K562 (cell line): ENCODE results near the gene RASSF6. TPM values are rescaled to one million over a fixed set of nuclear protein-coding genes. Genes with fewer than 3 reads are reported as not detected.

Experiments
- ATAC-seq: fragments of 200-7000 bp; cut with Tn5 transposase; 3 replicates; pipeline ENCODE4 v1.9.1; 2020; ENCODE audit warnings: moderate library complexity
- BruUV-seq: library from RNA; stranded (reverse); fragments of 400-500 nt; replicated peaks from 2 replicates; lab custom pipeline; 2021; lab: Mats Ljungman, UMichigan
- CTCF ChIA-PET: fragments of 300-600 bp; formaldehyde crosslinking; extraction: SDS; loops from one replicate; lab custom pipeline; 2021; ENCODE audit warnings: low intra/inter-chr PET ratio; lab: Yijun Ruan, JAX
- POLR2A ChIA-PET: fragments of 300-600, 350-650 bp; sonication (Branson Sonifier 250); formaldehyde crosslinking; extraction: SDS; loops from one replicate; lab custom pipeline; 2021; ENCODE audit warnings: antibody characterized with exemption, inconsistent platforms; lab: Yijun Ruan, JAX
- DNase-seq, 4 experiments: peaks; one replicate each; pipeline versions ENCODE4 v3.0.0 to v3.0.0-alpha.2; 2011 to 2018; ENCODE audit warnings: low spot score in 3 of 4, mixed read lengths in 3 of 4; ENCODE audit errors: extremely low read depth in 1 of 4
- FAIRE-seq: peaks from 2 replicates; lab custom pipeline; 2011; peaks lifted over from hg19 to GRCh38; lab: Jason Lieb, UNC
- H2AFZ ChIP-seq: 2 replicates; pipeline ENCODE4 v1.6.0; 2011; ENCODE audit warnings: low read depth, low read length, control low read depth, inconsistent platforms
- H3K27ac ChIP-seq: fragments of 200-600 bp; 3 replicates; pipeline ENCODE4 v1.8.0; 2011; ENCODE audit warnings: low read depth, mild to moderate bottlenecking, control low read depth, inconsistent platforms, low read length, moderate library complexity, mixed read lengths; ENCODE audit errors: extremely low read depth
- H3K27me3 ChIP-seq, 2 experiments: fragments of 300-600 bp in 1 of 2; 2 replicates in 1 of 2; 3 replicates in 1 of 2; pipeline versions ENCODE4 v1.6.0 to v1.8.0; 2011; ENCODE audit warnings: inconsistent platforms in 2 of 2, low read length in 2 of 2, mild to moderate bottlenecking in 1 of 2, mixed read lengths in 1 of 2, moderate library complexity in 1 of 2; ENCODE audit not compliant: control insufficient read depth in 2 of 2, insufficient read depth in 2 of 2
- H3K36me3 ChIP-seq: fragments of 300-600 bp; 3 replicates; pipeline ENCODE4 v1.8.0; 2011; ENCODE audit warnings: mild to moderate bottlenecking, low read length, inconsistent platforms; ENCODE audit not compliant: control insufficient read depth, insufficient read depth
- H3K4me1 ChIP-seq, 2 experiments: fragments of 200-600 bp in 1 of 2; replicated peaks in 1 of 2; 2 replicates in 1 of 2; 3 replicates in 1 of 2; pipeline versions ENCODE4 v1.5.1 to v1.8.0; 2011; ENCODE audit warnings: inconsistent platforms in 2 of 2, low read length in 2 of 2, mild to moderate bottlenecking in 1 of 2, mixed read lengths in 1 of 2, moderate library complexity in 1 of 2; ENCODE audit not compliant: control insufficient read depth in 2 of 2, insufficient read depth in 2 of 2
- H3K4me2 ChIP-seq: 2 replicates; pipeline ENCODE4 v1.6.1; 2011; ENCODE audit warnings: low read length, control low read depth, inconsistent platforms, mixed read lengths; ENCODE audit not compliant: insufficient read depth
- H3K4me3 ChIP-seq: fragments of 200-600 bp; sonication (generic), shearing (Covaris generic); 2 replicates; pipeline ENCODE4 v1.5.1; 2016; ENCODE audit warnings: control low read depth, inconsistent platforms
- H3K79me2 ChIP-seq: fragments of 200-600 bp; 3 replicates; pipeline ENCODE4 v1.8.0; 2011; ENCODE audit warnings: low read length, inconsistent platforms; ENCODE audit not compliant: control insufficient read depth, insufficient read depth
- H3K9ac ChIP-seq, 2 experiments: 2 replicates each; pipeline versions ENCODE4 v1.6.0 to v1.6.1; 2011; ENCODE audit warnings: low read depth in 2 of 2, low read length in 2 of 2, control low read depth in 1 of 2, inconsistent platforms in 1 of 2, mild to moderate bottlenecking in 1 of 2, mixed read lengths in 1 of 2; ENCODE audit not compliant: insufficient read depth in 1 of 2
- H3K9me1 ChIP-seq: one replicate; pipeline ENCODE4 v1.6.0; 2011; ENCODE audit warnings: inconsistent platforms, mild to moderate bottlenecking, low read length, moderate library complexity; ENCODE audit not compliant: control insufficient read depth, insufficient read depth
- H3K9me3 ChIP-seq: replicated peaks from 2 replicates; pipeline ENCODE4 v1.5.1; 2011; ENCODE audit warnings: low read depth, low read length, inconsistent platforms; ENCODE audit not compliant: control insufficient read depth, insufficient read depth
- H4K20me1 ChIP-seq: replicated peaks from 2 replicates; pipeline ENCODE4 v1.6.1; 2011; ENCODE audit warnings: low read length, inconsistent platforms, mixed read lengths; ENCODE audit not compliant: control insufficient read depth, insufficient read depth
- BRF1 ChIP-seq: IDR thresholded peaks from 3 replicates; pipeline ENCODE4 v1.6.1; 2011; ENCODE audit warnings: borderline replicate concordance, mild to moderate bottlenecking; ENCODE audit not compliant: insufficient read length; ENCODE audit errors: extremely low read depth
- ERF ChIP-seq: fragments of 450-650 bp; formaldehyde crosslinking; IDR thresholded peaks from 2 replicates; pipeline ENCODE4 v1.4.0; 2020; ENCODE audit warnings: mild to moderate bottlenecking, mixed read lengths
- NBN ChIP-seq: fragments of 450-650 bp; IDR thresholded peaks from 2 replicates; pipeline ENCODE4 v1.6.1; 2016; ENCODE audit warnings: low read depth, mild to moderate bottlenecking
- OTX1 ChIP-seq: fragments of 450-650 bp; formaldehyde crosslinking; IDR thresholded peaks from 2 replicates; pipeline ENCODE4 v1.4.0; 2022; ENCODE audit warnings: mild to moderate bottlenecking
- RUNX1 ChIP-seq: sonication (generic); IDR thresholded peaks from 2 replicates; pipeline ENCODE4 v1.6.1; 2016; ENCODE audit warnings: antibody characterized with exemption, low read depth
- ZKSCAN1 ChIP-seq: fragments of 150-350 bp; IDR thresholded peaks from 2 replicates; pipeline ENCODE4 v1.6.1; 2016; ENCODE audit warnings: low read depth, low read length
- ZNF311 ChIP-seq: fragments of 250-450 bp; sonication (Bioruptor Pico); IDR thresholded peaks from 2 replicates; pipeline ENCODE4 v1.4.0; 2020; ENCODE audit warnings: mild to moderate bottlenecking, moderate library complexity
- WGBS: fragments of 100-300 bp; shearing (Covaris generic); methylation state at CpG from one replicate; pipeline ENCODE4 v1.1.6; 2016; ENCODE audit warnings: low coverage, mixed read lengths; ENCODE audit not compliant: insufficient coverage; ENCODE audit errors: missing lambda C conversion rate; 5-methylcytosine and 5-hydroxymethylcytosine counted together
- in situ Hi-C: fragments of 300-500 bp; cut with MboI; formaldehyde crosslinking; loops from 4 replicates; pipeline ENCODE4 v1.15.0; 2018; ENCODE audit warnings: inconsistent platforms, mixed read lengths
- intact Hi-C: fragments of 100-400 bp; cut with micrococcal nuclease; formaldehyde crosslinking; loops from 2 replicates; pipeline ENCODE4 v1.14.2; 2022
- polyA plus RNA-seq, 8 experiments: library from polyadenylated mRNA; depleted of rRNA in 4 of 8; stranded (reverse) in 5 of 8; unstranded in 3 of 8; fragments of >200 nt; fragmentation: Nextera tagmentation in 2 of 8; fragmentation: Illumina TruSeq in 1 of 8; extraction: Ambion mirVana in 2 of 8; extraction: Trizol in 1 of 8; gene quantifications; 2 replicates each; pipeline versions ENCODE4 v1.2.1 to v1.2.3, GENCODE V29; 2011 to 2014; ENCODE audit warnings: inconsistent platforms in 1 of 8, missing spikeins in 1 of 8
- total RNA-seq, 7 experiments: library from RNA; depleted of rRNA in 6 of 7; stranded (reverse); fragments of >200 nt in 6 of 7; fragmentation: Illumina TruSeq in 2 of 7; extraction: Trizol in 2 of 7; gene quantifications; 2 replicates each; pipeline versions ENCODE4 v1.2.1 to v1.2.3, GENCODE V29; 2011 to 2021; ENCODE audit warnings: low replicate concordance in 1 of 7
- TF ChIP-seq, protein P1 (sequence below): fragments of 200-800 bp; sonication (Bioruptor generic); IDR thresholded peaks from 2 replicates; pipeline ENCODE4 v1.6.1; 2017; ENCODE audit warnings: missing genetic modification characterization, missing compliant biosample characterization
- TF ChIP-seq, protein P2 (sequence below), 2 experiments: fragments of 450-650 bp in 1 of 2; sonication (generic) in 1 of 2; formaldehyde crosslinking; conservative IDR thresholded peaks; 2 replicates each; pipeline versions ENCODE4 v1.4.0 to v1.8.1; 2020 to 2022; ENCODE audit warnings: mild to moderate bottlenecking in 1 of 2, missing genetic modification reagents in 1 of 2

RASSF6 gene
- total and polyA plus RNA-seq, 9 of the 15 experiments (the other 6 are each of a cell fraction or from before 2014, with no cell fraction given): under 0.01 to 0.25 (median 0.06) TPM; not detected in 1

DNA sequence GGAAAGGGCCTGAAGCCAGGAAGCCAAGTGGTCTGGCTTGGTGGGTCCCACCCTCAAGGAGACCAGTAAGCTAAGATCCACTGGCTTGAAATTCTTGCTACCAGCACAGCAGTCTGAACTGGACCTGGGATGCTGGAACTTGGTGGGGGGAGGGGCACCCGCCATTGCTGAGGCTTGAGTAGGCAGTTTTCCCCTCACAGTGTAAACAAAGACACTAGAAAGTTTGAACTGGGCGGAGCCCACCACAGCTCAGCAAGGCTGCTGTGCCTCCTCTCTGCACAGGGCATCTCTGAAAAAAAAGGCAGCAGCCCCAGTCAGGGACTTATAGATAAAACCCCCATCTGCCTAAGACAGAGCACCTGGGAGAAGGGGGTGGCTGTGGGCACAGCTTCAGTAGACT lies 75.6 kb downstream of the RASSF6 start:
- ATAC-seq: no peak
- H3K4me2 ChIP-seq: no peak overlapping the region
- no peaks in the 10 kb centered on the region for H4K20me1 ChIP-seq
- H2AFZ ChIP-seq: no peak overlapping the region
- POLR2A ChIA-PET: no interaction called here
- no peaks in the 10 kb centered on the region for H3K9me1 ChIP-seq
- no peaks in the 10 kb centered on the region for H3K27me3 ChIP-seq
- no TSS peak for BruUV-seq
- no peak overlapping the region for H3K9ac ChIP-seq
- 30% methylated on average over 2 of the region's 2 CpGs for WGBS
- no peak overlapping the region for H3K27ac ChIP-seq
- in situ Hi-C loops (no loop called here), intact Hi-C loops (no loop called here)
- H3K9me3 ChIP-seq: no peaks in the 10 kb centered on the region
- H3K4me1 ChIP-seq: no peaks in the 10 kb centered on the region; a peak in 1 of 5 replicates
- no peaks in the 10 kb centered on the region for H3K79me2 ChIP-seq
- TF ChIP-seq ERF (CRISPR knock-in tag) (no peak), OTX1 (no peak), RUNX1 (no peak), ZNF311 (no peak), ZKSCAN1 (no peak), NBN (no peak)
- H3K36me3 ChIP-seq: no peaks in the 10 kb centered on the region
- no peak for FAIRE-seq
- CTCF ChIA-PET: no interaction called here
- H3K4me3 ChIP-seq: no peak overlapping the region
- DNase-seq: no peak

DNA sequence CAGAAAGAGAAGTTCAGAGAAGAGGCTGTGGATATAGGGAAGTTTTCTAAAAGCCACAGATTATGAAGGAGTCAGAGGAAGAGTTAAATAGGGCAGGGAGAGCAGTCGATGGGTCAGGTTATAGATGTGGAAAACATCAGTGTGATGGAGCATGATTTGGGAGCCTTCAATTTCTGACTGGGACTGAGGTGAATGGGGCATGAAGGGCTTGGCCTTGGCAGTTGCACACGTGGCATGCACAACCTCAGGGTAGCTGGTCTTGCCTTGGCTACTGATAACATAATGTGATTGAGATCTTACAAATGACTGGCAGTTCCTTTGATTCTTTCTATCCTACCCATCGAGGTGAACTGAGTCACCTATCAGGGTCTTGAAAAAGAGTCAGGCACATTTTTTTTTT lies 79.0 kb downstream of the RASSF6 start:
- intact Hi-C loops (no loop called here), in situ Hi-C loops (no loop called here)
- Histone ChIP-seq H3K27me3 (no peaks in the 10 kb centered on the region), H3K27ac (no peak overlapping the region), H3K4me1 (no peaks in the 10 kb centered on the region; a peak in 1 of 5 replicates), H3K79me2 (no peaks in the 10 kb centered on the region), H3K9me1 (no peaks in the 10 kb centered on the region), H2AFZ (no peak overlapping the region), H3K4me3 (no peak overlapping the region), H3K4me2 (no peak overlapping the region), H4K20me1 (no peaks in the 10 kb centered on the region), H3K9ac (no peak overlapping the region), H3K36me3 (no peaks in the 10 kb centered on the region), H3K9me3 (no peaks in the 10 kb centered on the region)
- ATAC-seq (no peak), DNase-seq (no peak), FAIRE-seq (no peak)
- ChIA-PET POLR2A (no interaction called here), CTCF (no interaction called here)
- BruUV-seq: no TSS peak
- no peak for TF ChIP-seq BRF1
- TF ChIP-seq, protein P1, sequence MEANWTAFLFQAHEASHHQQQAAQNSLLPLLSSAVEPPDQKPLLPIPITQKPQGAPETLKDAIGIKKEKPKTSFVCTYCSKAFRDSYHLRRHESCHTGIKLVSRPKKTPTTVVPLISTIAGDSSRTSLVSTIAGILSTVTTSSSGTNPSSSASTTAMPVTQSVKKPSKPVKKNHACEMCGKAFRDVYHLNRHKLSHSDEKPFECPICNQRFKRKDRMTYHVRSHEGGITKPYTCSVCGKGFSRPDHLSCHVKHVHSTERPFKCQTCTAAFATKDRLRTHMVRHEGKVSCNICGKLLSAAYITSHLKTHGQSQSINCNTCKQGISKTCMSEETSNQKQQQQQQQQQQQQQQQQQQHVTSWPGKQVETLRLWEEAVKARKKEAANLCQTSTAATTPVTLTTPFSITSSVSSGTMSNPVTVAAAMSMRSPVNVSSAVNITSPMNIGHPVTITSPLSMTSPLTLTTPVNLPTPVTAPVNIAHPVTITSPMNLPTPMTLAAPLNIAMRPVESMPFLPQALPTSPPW (CRISPR knock-in tag): no peak
- TF ChIP-seq, protein P2, sequence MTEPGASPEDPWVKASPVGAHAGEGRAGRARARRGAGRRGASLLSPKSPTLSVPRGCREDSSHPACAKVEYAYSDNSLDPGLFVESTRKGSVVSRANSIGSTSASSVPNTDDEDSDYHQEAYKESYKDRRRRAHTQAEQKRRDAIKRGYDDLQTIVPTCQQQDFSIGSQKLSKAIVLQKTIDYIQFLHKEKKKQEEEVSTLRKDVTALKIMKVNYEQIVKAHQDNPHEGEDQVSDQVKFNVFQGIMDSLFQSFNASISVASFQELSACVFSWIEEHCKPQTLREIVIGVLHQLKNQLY (CRISPR knock-in tag; conservative IDR thresholded peaks at IDR 0.05): no peak
- 2% methylated on average over 3 of the region's 3 CpGs for WGBS
